Neural progenitor cell (in vitro differentiated cells): ENCODE results near the gene MAP4K2. TPM values are rescaled to one million over a fixed set of nuclear protein-coding genes. Genes with fewer than 3 reads are reported as not detected.

ENCODE experiments used
- DNase-seq: peaks from one replicate; pipeline ENCODE4 v3.0.0-alpha.2; 2016; ENCODE audit warnings: low spot score
- H2AFZ ChIP-seq: fragments of 200-600 bp; sonication (generic); replicated peaks from 2 replicates; pipeline ENCODE4 v1.6.1; 2016; ENCODE audit warnings: antibody characterized with exemption
- H3F3A ChIP-seq: fragments of 200-600 bp; sonication (generic); 2 replicates; pipeline ENCODE4 v1.6.1; 2016; ENCODE audit warnings: antibody characterized with exemption, low read depth
- H3K27ac ChIP-seq: fragments of 200-600 bp; sonication (generic); 2 replicates; pipeline ENCODE4 v1.5.1; 2016; ENCODE audit warnings: mild to moderate bottlenecking
- H3K27me3 ChIP-seq: fragments of 200-600 bp; sonication (generic); 2 replicates; pipeline ENCODE4 v1.6.1; 2016; ENCODE audit warnings: mild to moderate bottlenecking, moderate library complexity
- H3K36me3 ChIP-seq: fragments of 200-600 bp; sonication (generic); 2 replicates; pipeline ENCODE4 v1.5.1; 2016
- H3K4me1 ChIP-seq: fragments of 200-600 bp; sonication (generic); 2 replicates; pipeline ENCODE4 v1.6.1; 2016; ENCODE audit warnings: mixed run types
- H3K4me2 ChIP-seq: fragments of 200-600 bp; sonication (generic); 2 replicates; pipeline ENCODE4 v1.6.1; 2016
- H3K4me3 ChIP-seq: fragments of 200-600 bp; sonication (generic); 2 replicates; pipeline ENCODE4 v1.5.1; 2016
- H3K79me2 ChIP-seq: fragments of 200-600 bp; sonication (generic); 2 replicates; pipeline ENCODE4 v1.6.1; 2016; ENCODE audit warnings: low read depth
- H3K9ac ChIP-seq: fragments of 200-600 bp; sonication (generic); 2 replicates; pipeline ENCODE4 v1.6.1; 2016
- H3K9me3 ChIP-seq: fragments of 200-600 bp; sonication (generic); 2 replicates; pipeline ENCODE4 v1.5.1; 2016; ENCODE audit warnings: low read depth
- H4K20me1 ChIP-seq: fragments of 200-600 bp; sonication (generic); 2 replicates; pipeline ENCODE4 v1.6.1; 2016; ENCODE audit warnings: low read depth
- H3K27ac Mint-ChIP-seq: 3 replicates; pipeline ENCODE4 v1.8.0; 2021; ENCODE audit warnings: mixed read lengths
- H3K27me3 Mint-ChIP-seq: 2 replicates; pipeline ENCODE4 v1.8.0; 2022; ENCODE audit warnings: low read depth, mild to moderate bottlenecking, inconsistent platforms, moderate library complexity, mixed read lengths; ENCODE audit not compliant: insufficient read depth
- H3K36me3 Mint-ChIP-seq: 3 replicates; pipeline ENCODE4 v1.8.0; 2021; ENCODE audit warnings: mixed read lengths
- H3K4me1 Mint-ChIP-seq: 3 replicates; pipeline ENCODE4 v1.8.0; 2021; ENCODE audit warnings: mixed read lengths
- H3K4me3 Mint-ChIP-seq: 3 replicates; pipeline ENCODE4 v1.8.0; 2021; ENCODE audit warnings: mild to moderate bottlenecking, moderate library complexity, mixed read lengths
- H3K9me3 Mint-ChIP-seq: 3 replicates; pipeline ENCODE4 v1.8.0; 2020; ENCODE audit warnings: mixed read lengths
- CTCF ChIP-seq: fragments of 200-600 bp; sonication (generic); IDR thresholded peaks from 2 replicates; pipeline ENCODE4 v1.5.1; 2017; ENCODE audit warnings: antibody characterized with exemption, mild to moderate bottlenecking
- EZH2 ChIP-seq: fragments of 200-600 bp; sonication (generic); IDR thresholded peaks from 2 replicates; pipeline ENCODE4 v1.6.1; 2017; ENCODE audit warnings: antibody characterized with exemption, mild to moderate bottlenecking, moderate library complexity
- EZH2phosphoT487 ChIP-seq: fragments of 200-600 bp; sonication (generic); IDR thresholded peaks from 2 replicates; pipeline ENCODE4 v1.6.1; 2017; ENCODE audit warnings: antibody characterized with exemption
- total RNA-seq: library from RNA; depleted of rRNA; stranded (reverse); fragments of >200 nt; gene quantifications from 2 replicates; pipeline ENCODE4 v1.2.3, GENCODE V29; 2015; ENCODE audit warnings: low replicate concordance

MAP4K2 gene
- total RNA-seq, 1 donor from 2014 or later: 15.8 TPM

- Histone ChIP-seq H3K4me1 (no peaks in the 10 kb centered on the region), H3K27ac (no peak overlapping the region), H3K9me3 (no peaks in the 10 kb centered on the region), H2AFZ (no peak overlapping the region), H3K36me3 (no peaks in the 10 kb centered on the region), H3K4me2 (no peak overlapping the region), H3K27me3 (peaks cover 18% of the 10 kb centered on the region), H3K4me3 (no peak overlapping the region), H3K79me2 (no peaks in the 10 kb centered on the region), H3F3A (peaks cover 26% of the 10 kb centered on the region), H3K9ac (no peak overlapping the region), H4K20me1 (peaks cover 8% of the 10 kb centered on the region)
- Mint-ChIP-seq H3K4me1 (peaks cover 9% of the 10 kb centered on the region), H3K4me3 (no peak overlapping the region), H3K36me3 (no peaks in the 10 kb centered on the region), H3K27ac (no peak overlapping the region), H3K9me3 (no peaks in the 10 kb centered on the region), H3K27me3 (peaks cover 12% of the 10 kb centered on the region)
- TF ChIP-seq CTCF: peak; percentile 14
- TF ChIP-seq EZH2phosphoT487: no peak
- DNase-seq: no peak
Measured at GRCh38 chr11:64750361-64751054, 52.5 kb downstream of the MAP4K2 start.

- Histone ChIP-seq H2AFZ (no peak overlapping the region), H3K27me3 (peaks cover 42% of the 10 kb centered on the region), H3K4me1 (peaks cover 3% of the 10 kb centered on the region), H3K9me3 (no peaks in the 10 kb centered on the region), H3K4me2 (no peak overlapping the region), H3K36me3 (no peaks in the 10 kb centered on the region), H3K9ac (no peak overlapping the region), H3K79me2 (no peaks in the 10 kb centered on the region), H3F3A (peaks cover 40% of the 10 kb centered on the region), H3K27ac (no peak overlapping the region), H4K20me1 (peaks cover 21% of the 10 kb centered on the region), H3K4me3 (no peak overlapping the region)
- Mint-ChIP-seq H3K27me3 (peaks cover 18% of the 10 kb centered on the region), H3K27ac (peak overlapping the region; percentile 74), H3K36me3 (no peaks in the 10 kb centered on the region), H3K4me3 (peak overlapping the region; percentile 41), H3K9me3 (no peaks in the 10 kb centered on the region), H3K4me1 (peaks cover 19% of the 10 kb centered on the region)
- DNase-seq: no peak
- TF ChIP-seq EZH2phosphoT487 (no peak), CTCF (no peak), EZH2 (no peak)
Measured at GRCh38 chr11:64747961-64748665, 54.9 kb downstream of the MAP4K2 start.

- peaks cover 50% of the 10 kb centered on the region for H3F3A ChIP-seq
- H3K27ac Mint-ChIP-seq: no peak overlapping the region
- no peak overlapping the region for H3K4me2 ChIP-seq
- no peak for DNase-seq
- no peaks in the 10 kb centered on the region for H3K36me3 Mint-ChIP-seq
- H3K4me1 Mint-ChIP-seq: peaks cover 19% of the 10 kb centered on the region
- TF ChIP-seq CTCF: no peak
- TF ChIP-seq EZH2phosphoT487: no peak
- TF ChIP-seq EZH2: no peak
- H3K4me1 ChIP-seq: peaks cover 14% of the 10 kb centered on the region
- peaks cover 23% of the 10 kb centered on the region for H3K27me3 Mint-ChIP-seq
- H3K36me3 ChIP-seq: no peaks in the 10 kb centered on the region
- peak overlapping the region; percentile 48 for H3K4me3 Mint-ChIP-seq
- peaks cover 34% of the 10 kb centered on the region for H4K20me1 ChIP-seq
- H3K9me3 Mint-ChIP-seq: no peaks in the 10 kb centered on the region
- H3K79me2 ChIP-seq: no peaks in the 10 kb centered on the region
- no peak overlapping the region for H3K9ac ChIP-seq
- H3K27ac ChIP-seq: no peak overlapping the region
- H3K4me3 ChIP-seq: no peak overlapping the region
- no peak overlapping the region for H2AFZ ChIP-seq
- no peaks in the 10 kb centered on the region for H3K9me3 ChIP-seq
- peaks cover 59% of the 10 kb centered on the region for H3K27me3 ChIP-seq
Measured at GRCh38 chr11:64746486-64746885, 56.5 kb downstream of the MAP4K2 start.
